ENCODE measurements around the gene LMF1. TPM values are rescaled to one million over a fixed set of nuclear protein-coding genes. Genes with fewer than 3 reads are reported as not detected.

Gene LMF1
- polyA plus RNA-seq, 1 donor (not counting 4 experiments of a cell fraction or from before 2014, with no cell fraction given) = 3.1 TPM

DNA sequence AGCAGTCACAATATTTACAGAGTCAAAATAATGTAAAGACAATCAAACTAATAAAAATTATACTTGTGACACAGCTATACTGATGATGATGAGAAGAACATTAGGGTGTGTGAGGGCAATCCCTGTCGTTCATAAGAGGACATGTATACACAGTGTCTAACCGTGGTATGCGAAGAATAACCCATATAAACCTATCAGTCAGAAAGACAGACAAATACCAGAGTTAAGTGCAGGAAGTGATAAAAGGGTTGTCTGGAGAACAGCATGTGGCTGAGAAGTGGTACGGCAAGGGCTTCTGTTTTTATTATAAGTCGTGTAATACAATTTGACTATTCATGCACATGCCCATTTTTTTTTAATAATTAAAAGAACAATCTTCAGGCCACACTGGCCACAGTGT is 46.7 kb downstream of the LMF1 start:
- H3K4me3 ChIP-seq (ENCODE audit: control insufficient read depth in 2 of 3, extremely low read depth in 1 of 3, insufficient read depth in 2 of 3, low read depth in 1 of 3, low read length in 3 of 3) = no peak overlapping the region
- no peak overlapping the region for H3K9ac ChIP-seq (ENCODE audit: control insufficient read depth, extremely low read depth, insufficient read depth, low read length)
- no peak overlapping the region for H2AFZ ChIP-seq (ENCODE audit: control insufficient read depth, low read length)
- no peak overlapping the region for H3K27ac ChIP-seq (ENCODE audit: control insufficient read depth, insufficient read depth, low read length)
- H3K79me2 ChIP-seq (ENCODE audit: control insufficient read depth, insufficient read depth, low read length) = no peaks in the 10 kb centered on the region
- no peaks in the 10 kb centered on the region for H4K20me1 ChIP-seq (ENCODE audit: control insufficient read depth, extremely low read depth, insufficient read depth, low read length)
- no peaks in the 10 kb centered on the region for H3K27me3 ChIP-seq (ENCODE audit: control insufficient read depth, extremely low read depth, insufficient read depth, low read length)
- no peak for TF ChIP-seq EZH2 (IDR thresholded peaks at IDR 0.05; ENCODE audit: low read length)
- TF ChIP-seq, protein P1, sequence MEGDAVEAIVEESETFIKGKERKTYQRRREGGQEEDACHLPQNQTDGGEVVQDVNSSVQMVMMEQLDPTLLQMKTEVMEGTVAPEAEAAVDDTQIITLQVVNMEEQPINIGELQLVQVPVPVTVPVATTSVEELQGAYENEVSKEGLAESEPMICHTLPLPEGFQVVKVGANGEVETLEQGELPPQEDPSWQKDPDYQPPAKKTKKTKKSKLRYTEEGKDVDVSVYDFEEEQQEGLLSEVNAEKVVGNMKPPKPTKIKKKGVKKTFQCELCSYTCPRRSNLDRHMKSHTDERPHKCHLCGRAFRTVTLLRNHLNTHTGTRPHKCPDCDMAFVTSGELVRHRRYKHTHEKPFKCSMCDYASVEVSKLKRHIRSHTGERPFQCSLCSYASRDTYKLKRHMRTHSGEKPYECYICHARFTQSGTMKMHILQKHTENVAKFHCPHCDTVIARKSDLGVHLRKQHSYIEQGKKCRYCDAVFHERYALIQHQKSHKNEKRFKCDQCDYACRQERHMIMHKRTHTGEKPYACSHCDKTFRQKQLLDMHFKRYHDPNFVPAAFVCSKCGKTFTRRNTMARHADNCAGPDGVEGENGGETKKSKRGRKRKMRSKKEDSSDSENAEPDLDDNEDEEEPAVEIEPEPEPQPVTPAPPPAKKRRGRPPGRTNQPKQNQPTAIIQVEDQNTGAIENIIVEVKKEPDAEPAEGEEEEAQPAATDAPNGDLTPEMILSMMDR (optimal IDR thresholded peaks at IDR 0.05 in 1 of 3, IDR thresholded peaks at IDR 0.05 in 1 of 3, conservative IDR thresholded peaks at IDR 0.05 in 1 of 3; ENCODE audit: extremely low read depth in 1 of 3, insufficient read depth in 2 of 3, low read length in 3 of 3) = no peak
- no peak overlapping the region for H3K4me2 ChIP-seq (ENCODE audit: control insufficient read depth, extremely low read depth, insufficient read depth, low read depth, low read length)
- dilution Hi-C loops (cut with MboI; ENCODE audit: extremely low pct_ligation_motif_present, low sequenced_read_pairs) = no loop called here
- FAIRE-seq (no peak), DNase-seq (ENCODE audit: low read depth, low spot score) (no peak)
- peaks cover 8% of the 10 kb centered on the region for H3K9me3 ChIP-seq (ENCODE audit: control insufficient read depth, low read depth, low read length)
- no peaks in the 10 kb centered on the region for H3K4me1 ChIP-seq (ENCODE audit: control insufficient read depth, extremely low read depth, insufficient read depth, low read length)
- no peaks in the 10 kb centered on the region for H3K36me3 ChIP-seq (ENCODE audit: control insufficient read depth in 2 of 2, extremely low read depth in 1 of 2, insufficient read depth in 2 of 2, low read length in 2 of 2)
- no peaks in the 10 kb centered on the region for H3K9me1 ChIP-seq (ENCODE audit: control insufficient read depth, extremely low read depth, insufficient read depth, low read length)

DNA sequence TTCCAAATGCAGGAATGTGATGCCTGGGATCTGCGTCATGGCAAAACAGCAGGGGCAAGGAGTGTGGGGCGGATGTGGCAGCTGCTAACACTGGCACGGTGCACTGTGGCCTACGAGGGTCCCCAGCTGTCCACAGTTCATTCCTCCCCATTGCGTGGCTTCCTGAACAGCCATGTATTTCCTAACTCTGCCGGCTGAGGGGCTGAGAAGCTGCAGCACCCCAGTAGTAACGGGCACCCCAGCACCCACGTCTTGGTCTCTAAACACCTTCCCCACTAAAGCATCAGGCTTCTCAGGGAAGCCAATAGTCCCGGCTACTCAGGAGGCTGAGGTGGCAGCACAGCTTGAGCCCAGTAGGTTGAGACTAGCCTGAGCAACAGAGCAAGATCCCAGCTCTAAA is 47.6 kb downstream of the LMF1 start:
- Histone ChIP-seq H4K20me1 (ENCODE audit: control insufficient read depth, extremely low read depth, insufficient read depth, low read length) (no peaks in the 10 kb centered on the region), H3K9me3 (ENCODE audit: control insufficient read depth, low read depth, low read length) (peaks cover 11% of the 10 kb centered on the region), H3K9me1 (ENCODE audit: control insufficient read depth, extremely low read depth, insufficient read depth, low read length) (no peaks in the 10 kb centered on the region), H3K9ac (ENCODE audit: control insufficient read depth, extremely low read depth, insufficient read depth, low read length) (no peak overlapping the region), H3K4me3 (ENCODE audit: control insufficient read depth in 2 of 3, extremely low read depth in 1 of 3, insufficient read depth in 2 of 3, low read depth in 1 of 3, low read length in 3 of 3) (no peak overlapping the region), H3K4me1 (ENCODE audit: control insufficient read depth, extremely low read depth, insufficient read depth, low read length) (no peaks in the 10 kb centered on the region), H3K27me3 (ENCODE audit: control insufficient read depth, extremely low read depth, insufficient read depth, low read length) (no peaks in the 10 kb centered on the region), H3K27ac (ENCODE audit: control insufficient read depth, insufficient read depth, low read length) (no peak overlapping the region), H3K36me3 (ENCODE audit: control insufficient read depth in 2 of 2, extremely low read depth in 1 of 2, insufficient read depth in 2 of 2, low read length in 2 of 2) (no peaks in the 10 kb centered on the region), H3K79me2 (ENCODE audit: control insufficient read depth, insufficient read depth, low read length) (no peaks in the 10 kb centered on the region), H2AFZ (ENCODE audit: control insufficient read depth, low read length) (no peak overlapping the region), H3K4me2 (ENCODE audit: control insufficient read depth, extremely low read depth, insufficient read depth, low read depth, low read length) (no peak overlapping the region)
- TF ChIP-seq, protein P1 (optimal IDR thresholded peaks at IDR 0.05 in 1 of 3, IDR thresholded peaks at IDR 0.05 in 1 of 3, conservative IDR thresholded peaks at IDR 0.05 in 1 of 3; ENCODE audit: extremely low read depth in 1 of 3, insufficient read depth in 2 of 3, low read length in 3 of 3) = no peak
- no peak for TF ChIP-seq EZH2 (IDR thresholded peaks at IDR 0.05; ENCODE audit: low read length)
- no peak for FAIRE-seq
- no peak for DNase-seq (ENCODE audit: low read depth, low spot score)
- dilution Hi-C loops (cut with MboI; ENCODE audit: extremely low pct_ligation_motif_present, low sequenced_read_pairs) = no loop called here

All from keratinocyte (primary cell).